H1 (cell line): ENCODE data around the gene TSEN54. TPM values are rescaled to one million over a fixed set of nuclear protein-coding genes. Genes with fewer than 3 reads are reported as not detected.

Source experiments
- CTCF ChIA-PET: fragments of 300-600 bp; sonication (Branson Sonifier 250); formaldehyde crosslinking; loops from one replicate; lab custom pipeline; 2021; ENCODE audit not compliant: partially characterized antibody; lab: Charles Lee
- POLR2A ChIA-PET: fragments of 300-600 bp; sonication (Branson Sonifier 250); formaldehyde crosslinking; loops from one replicate; lab custom pipeline; 2021; ENCODE audit warnings: inconsistent platforms; ENCODE audit not compliant: partially characterized antibody; lab: Charles Lee
- DNase-seq, 2 experiments: peaks; one replicate each; pipeline versions ENCODE4 v3.0.0 to v3.0.0-alpha.2; 2010 to 2022; ENCODE audit warnings: low spot score in 2 of 2, low read depth in 1 of 2, mixed read lengths in 1 of 2
- FAIRE-seq: peaks from 2 replicates; lab custom pipeline; 2011; peaks lifted over from hg19 to GRCh38; lab: Jason Lieb, UNC
- H2AFZ ChIP-seq: 2 replicates; pipeline ENCODE4 v1.8.1; 2012; ENCODE audit warnings: low read length, inconsistent platforms
- H2AK5ac ChIP-seq: 2 replicates; pipeline ENCODE4 v1.6.1; 2013; ENCODE audit warnings: low read depth, low read length
- H2BK120ac ChIP-seq: replicated peaks from 2 replicates; pipeline ENCODE3; 2013; ENCODE audit warnings: low read depth, low read length, inconsistent platforms
- H2BK12ac ChIP-seq: 2 replicates; pipeline ENCODE4 v1.6.1; 2013; ENCODE audit warnings: low read depth, low read length
- H2BK15ac ChIP-seq: 2 replicates; pipeline ENCODE4 v1.6.1; 2013; ENCODE audit warnings: low read length
- H2BK20ac ChIP-seq: 2 replicates; pipeline ENCODE4 v1.6.1; 2013; ENCODE audit warnings: low read length
- H2BK5ac ChIP-seq: 2 replicates; pipeline ENCODE4 v1.6.1; 2013; ENCODE audit warnings: low read depth, low read length
- H3K14ac ChIP-seq: 2 replicates; pipeline ENCODE4 v1.6.1; 2013; ENCODE audit warnings: inconsistent platforms; ENCODE audit not compliant: insufficient read length
- H3K18ac ChIP-seq: 2 replicates; pipeline ENCODE4 v1.6.1; 2013; ENCODE audit warnings: low read length; ENCODE audit errors: extremely low read depth
- H3K23ac ChIP-seq: 2 replicates; pipeline ENCODE4 v1.6.1; 2013; ENCODE audit warnings: inconsistent platforms; ENCODE audit not compliant: insufficient read length
- H3K23me2 ChIP-seq: 2 replicates; pipeline ENCODE4 v1.6.1; 2013; ENCODE audit warnings: low read depth, low read length
- H3K27ac ChIP-seq: 2 replicates; pipeline ENCODE4 v1.6.1; 2011; ENCODE audit warnings: low read depth, low read length, inconsistent platforms
- H3K27me3 ChIP-seq, 4 experiments: replicated peaks in 1 of 4; 1 replicate in 1 of 4; 2 replicates in 3 of 4; pipeline versions ENCODE4 v1.6.1 to v1.8.1; 2011 to 2013; ENCODE audit warnings: low read length in 3 of 4, mild to moderate bottlenecking in 3 of 4, inconsistent platforms in 2 of 4, mixed read lengths in 2 of 4, moderate library complexity in 1 of 4; ENCODE audit not compliant: control insufficient read depth in 3 of 4, insufficient read depth in 3 of 4; ENCODE audit errors: extremely low read depth in 1 of 4
- H3K36me3 ChIP-seq, 4 experiments: 2 replicates each; pipeline versions ENCODE4 v1.6.1 to v1.8.1; 2011 to 2013; ENCODE audit warnings: mild to moderate bottlenecking in 4 of 4, low read length in 3 of 4, moderate library complexity in 2 of 4, control low read depth in 1 of 4, inconsistent platforms in 1 of 4; ENCODE audit not compliant: insufficient read depth in 4 of 4, control insufficient read depth in 2 of 4
- H3K4ac ChIP-seq: replicated peaks from 2 replicates; pipeline ENCODE3; 2013; ENCODE audit warnings: low read length, low read depth, mixed read lengths, inconsistent platforms; ENCODE audit not compliant: insufficient read length
- H3K4me1 ChIP-seq, 4 experiments: replicated peaks in 1 of 4; 1 replicate in 1 of 4; 2 replicates in 3 of 4; pipeline versions ENCODE4 v1.6.1 to v1.8.1; 2011 to 2013; ENCODE audit warnings: low read length in 3 of 4, inconsistent platforms in 2 of 4, mixed read lengths in 1 of 4; ENCODE audit not compliant: insufficient read depth in 4 of 4, control insufficient read depth in 3 of 4
- H3K4me2 ChIP-seq, 2 experiments: 2 replicates each; pipeline versions ENCODE4 v1.6.1 to v1.8.1; 2011 to 2013; ENCODE audit warnings: low read depth in 2 of 2, low read length in 2 of 2, control low read depth in 1 of 2, inconsistent platforms in 1 of 2, mild to moderate bottlenecking in 1 of 2; ENCODE audit not compliant: insufficient read depth in 1 of 2
- H3K4me3 ChIP-seq, 4 experiments: fragments of 200-600, 300-600 bp in 1 of 4; sonication (generic), shearing (Covaris generic), sonication (Bioruptor Twin) in 1 of 4; 2 replicates each; pipeline versions ENCODE4 v1.5.1 to v1.8.1; 2011 to 2016; ENCODE audit warnings: low read length in 4 of 4, low read depth in 3 of 4, control low read depth in 2 of 4, inconsistent platforms in 2 of 4, mild to moderate bottlenecking in 2 of 4, mixed read lengths in 1 of 4, moderate library complexity in 1 of 4; ENCODE audit not compliant: insufficient read depth in 2 of 4; ENCODE audit errors: extremely low read depth in 1 of 4
- H3K56ac ChIP-seq: replicated peaks from 2 replicates; pipeline ENCODE3; 2013; ENCODE audit warnings: low read depth, mild to moderate bottlenecking, mixed read lengths, low read length, inconsistent platforms; ENCODE audit not compliant: insufficient read length
- H3K79me1 ChIP-seq: 2 replicates; pipeline ENCODE4 v1.6.1; 2013; ENCODE audit warnings: low read depth, low read length, control low read depth
- H3K79me2 ChIP-seq, 2 experiments: 2 replicates each; pipeline versions ENCODE4 v1.6.1 to v1.8.1; 2012 to 2013; ENCODE audit warnings: low read length in 2 of 2, mild to moderate bottlenecking in 2 of 2, inconsistent platforms in 1 of 2; ENCODE audit not compliant: insufficient read depth in 2 of 2, control insufficient read depth in 1 of 2
- H3K9ac ChIP-seq, 4 experiments: replicated peaks in 1 of 4; 1 replicate in 1 of 4; 2 replicates in 3 of 4; pipeline versions ENCODE4 v1.6.1 to v1.8.1; 2011 to 2013; ENCODE audit warnings: low read depth in 3 of 4, low read length in 3 of 4, control low read depth in 2 of 4, mild to moderate bottlenecking in 2 of 4, moderate library complexity in 2 of 4, inconsistent platforms in 1 of 4; ENCODE audit errors: extremely low read depth in 1 of 4
- H3K9me3 ChIP-seq, 2 experiments: 2 replicates each; pipeline versions ENCODE4 v1.6.1 to v1.8.1; 2012 to 2013; ENCODE audit warnings: mild to moderate bottlenecking in 2 of 2, moderate library complexity in 2 of 2, control low read depth in 1 of 2, inconsistent platforms in 1 of 2, low read depth in 1 of 2, low read length in 1 of 2, mixed read lengths in 1 of 2; ENCODE audit not compliant: insufficient read depth in 2 of 2
- H4K20me1 ChIP-seq, 2 experiments: replicated peaks in 1 of 2; 2 replicates each; pipeline versions ENCODE3 to v1.8.1; 2011 to 2013; ENCODE audit warnings: inconsistent platforms in 2 of 2, low read length in 2 of 2, mild to moderate bottlenecking in 1 of 2; ENCODE audit not compliant: insufficient read depth in 2 of 2, control insufficient read depth in 1 of 2
- H4K5ac ChIP-seq: 2 replicates; pipeline ENCODE4 v1.6.1; 2013; ENCODE audit warnings: low read length, low read depth, mixed read lengths, inconsistent platforms; ENCODE audit not compliant: insufficient read length
- H4K8ac ChIP-seq: 2 replicates; pipeline ENCODE4 v1.8.0; 2013; ENCODE audit warnings: mild to moderate bottlenecking, moderate library complexity, low read length, inconsistent platforms; ENCODE audit not compliant: insufficient read depth; ENCODE audit errors: extremely low read depth
- H4K91ac ChIP-seq: replicated peaks from 2 replicates; pipeline ENCODE3; 2013; ENCODE audit warnings: low read length, mixed read lengths, inconsistent platforms; ENCODE audit not compliant: insufficient read length
- ATF2 ChIP-seq: IDR thresholded peaks from 2 replicates; pipeline ENCODE4 v1.6.1; 2012; ENCODE audit warnings: low read length, inconsistent platforms
- BACH1 ChIP-seq: IDR thresholded peaks from 2 replicates; pipeline ENCODE4 v1.6.1; 2012; ENCODE audit warnings: low read length, improper control_type of control experiment
- CHD1 ChIP-seq: IDR thresholded peaks from 2 replicates; pipeline ENCODE4 v1.6.1; 2012; ENCODE audit warnings: low read depth, low read length, improper control_type of control experiment
- CREB1 ChIP-seq: IDR thresholded peaks from 2 replicates; pipeline ENCODE4 v1.6.1; 2012; ENCODE audit warnings: inconsistent platforms
- HDAC2 ChIP-seq, 2 experiments: fragments of 300-600 bp in 1 of 2; sonication (generic) in 1 of 2; IDR thresholded peaks; 2 replicates each; pipeline ENCODE4 v1.6.1; 2011 to 2012; ENCODE audit warnings: low read depth in 2 of 2, low read length in 2 of 2, mild to moderate bottlenecking in 2 of 2, moderate library complexity in 2 of 2, borderline replicate concordance in 1 of 2, inconsistent platforms in 1 of 2
- PHF8 ChIP-seq: fragments of 200-600 bp; sonication (generic); conservative IDR thresholded peaks from 2 replicates; pipeline ENCODE4 v1.7.1; 2012; ENCODE audit warnings: low read depth, mild to moderate bottlenecking, inconsistent platforms, low read length, moderate library complexity
- POLR2A ChIP-seq, 2 experiments: IDR thresholded peaks; 1 replicate in 1 of 2; 2 replicates in 1 of 2; pipeline ENCODE4 v1.6.1; 2011; ENCODE audit warnings: low read depth in 2 of 2, low read length in 2 of 2, mild to moderate bottlenecking in 2 of 2; ENCODE audit errors: control extremely low read depth in 1 of 2
- RAD21 ChIP-seq, 2 experiments: IDR thresholded peaks in 1 of 2; conservative IDR thresholded peaks in 1 of 2; 2 replicates each; pipeline ENCODE4 v1.6.1; 2011; ENCODE audit warnings: low read depth in 2 of 2, low read length in 2 of 2, improper control_type of control experiment in 1 of 2, inconsistent platforms in 1 of 2, mild to moderate bottlenecking in 1 of 2, moderate library complexity in 1 of 2
- SUZ12 ChIP-seq: fragments of 200-600 bp; sonication (generic); IDR thresholded peaks from 2 replicates; pipeline ENCODE4 v1.6.1; 2012; ENCODE audit warnings: mild to moderate bottlenecking, inconsistent platforms, low read length, moderate library complexity, mixed read lengths
- WGBS, 2 experiments: shearing (Covaris generic) in 1 of 2; methylation state at CpG; one replicate each; pipeline versions ENCODE4 v1.1.6 to v1.1.7; 2013 to 2015; ENCODE audit warnings: low lambda C conversion rate in 2 of 2, mixed read lengths in 2 of 2, inconsistent platforms in 1 of 2, low coverage in 1 of 2, missing lambda C conversion rate in 1 of 2; ENCODE audit not compliant: insufficient replicate concordance in 2 of 2, insufficient coverage in 1 of 2, insufficient read length in 1 of 2; ENCODE audit errors: extremely low coverage in 1 of 2, missing lambda C conversion rate in 1 of 2; 5-methylcytosine and 5-hydroxymethylcytosine counted together
- polyA plus RNA-seq, 7 experiments: library from polyadenylated mRNA; depleted of rRNA in 3 of 7; stranded (reverse) in 5 of 7; unstranded in 2 of 7; fragments of >200 nt in 5 of 7; fragments of 200-250 nt in 2 of 7; gene quantifications; 1 replicate in 5 of 7; 2 replicates in 1 of 7; 4 replicates in 1 of 7; pipeline versions ENCODE4 v1.2.1 to v1.2.3, GENCODE V29; 2011 to 2013; ENCODE audit warnings: missing spikeins in 2 of 7, mixed read lengths in 2 of 7
- total RNA-seq: library from RNA; stranded (reverse); fragmentation: NEBNext Ultra II Directional; extraction: Animal tissue kit (Norgen Biotek cat#: 25700); gene quantifications from 2 replicates; pipeline ENCODE4 v1.2.1, GENCODE V29; 2021

TSEN54 gene
- total and polyA plus RNA-seq, 2 of the 8 experiments (the other 6 are each of a cell fraction or from before 2014, with no cell fraction given), result 43.6 to 60.3 TPM

DNA sequence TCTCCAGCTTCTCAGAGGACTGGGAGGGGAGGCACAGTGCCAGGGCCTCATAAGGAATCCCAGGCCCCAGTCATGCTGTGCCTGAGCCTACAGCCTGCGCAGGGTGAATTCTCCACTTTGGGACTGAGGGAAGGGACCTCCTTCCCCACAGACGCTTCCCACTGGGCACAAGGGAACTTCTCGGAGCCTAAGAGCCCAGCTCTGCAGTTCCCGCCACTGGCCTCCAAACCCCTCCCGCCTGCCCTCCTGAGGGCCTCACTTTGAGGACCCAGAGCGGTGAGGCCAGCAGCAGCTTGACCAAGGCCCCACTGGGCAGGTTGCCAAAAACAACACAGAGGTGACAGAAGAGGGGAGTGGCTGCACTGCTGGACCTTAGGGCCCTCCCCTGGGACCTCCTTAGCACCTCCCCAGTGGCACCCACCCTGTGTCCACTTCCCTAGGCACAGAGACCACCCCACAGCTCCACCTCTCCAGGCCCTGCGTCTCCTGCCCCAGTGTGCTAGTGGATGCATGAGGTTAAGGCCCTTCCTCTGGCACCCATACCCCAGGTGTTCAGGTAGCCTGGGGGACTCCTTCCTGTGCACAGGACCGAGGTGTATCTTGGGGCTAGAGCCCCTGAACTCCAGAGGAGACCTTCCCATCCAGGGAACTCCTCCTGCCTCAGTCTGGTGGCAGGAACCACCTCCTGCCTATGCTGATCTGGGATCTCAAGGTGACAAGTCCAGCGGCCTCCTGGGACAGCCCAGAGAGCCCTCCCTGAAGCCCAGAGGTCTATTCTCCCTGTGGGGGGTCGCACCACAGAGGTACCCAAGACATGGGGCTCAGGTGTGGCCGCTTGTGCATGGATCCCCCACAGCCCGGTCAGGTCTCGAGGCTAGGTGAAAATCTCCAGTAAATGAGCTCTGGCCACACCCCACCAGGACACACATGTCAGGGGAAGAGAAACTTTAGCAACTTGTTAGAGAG, 4.4 kb upstream of the TSEN54 start:
- no peak overlapping the region for H3K4me2 ChIP-seq
- H3K23me2 ChIP-seq, result peaks cover 12% of the 10 kb centered on the region
- no peak overlapping the region for H2AK5ac ChIP-seq
- no peak overlapping the region for H4K8ac ChIP-seq
- no peak overlapping the region for H4K5ac ChIP-seq
- H3K9ac ChIP-seq, result no peak overlapping the region; a peak in 1 of 7 replicates
- H2BK20ac ChIP-seq, result no peak overlapping the region
- H3K79me1 ChIP-seq, result peaks cover 3% of the 10 kb centered on the region
- H3K18ac ChIP-seq, result no peak overlapping the region
- POLR2A ChIA-PET, result interaction anchor here (0.6 to 4.5 kb wide), 2 partner anchors 11 to 236 kb away, joined by 3 to 35 read pairs; no protein-coding TSS in a partner anchor
- no peak overlapping the region for H3K56ac ChIP-seq
- DNase-seq (no peak), FAIRE-seq (no peak)
- no peak overlapping the region for H2BK12ac ChIP-seq
- no peak overlapping the region for H3K14ac ChIP-seq
- H2AFZ ChIP-seq, result no peak overlapping the region
- no peak overlapping the region for H2BK5ac ChIP-seq
- H4K20me1 ChIP-seq, result peaks cover 2 to 30% of the 10 kb centered on the region in 2 experiments
- no peak overlapping the region for H2BK120ac ChIP-seq
- CTCF ChIA-PET, result interaction anchor here (0.8 to 3.9 kb wide), 9 partner anchors 8 to 272 kb away, joined by 3 to 31 read pairs (median 3); no protein-coding TSS in a partner anchor
- H3K27me3 ChIP-seq, result no peaks in the 10 kb centered on the region
- H3K36me3 ChIP-seq, result peaks cover 0 to 4% (median 3%) of the 10 kb centered on the region in 4 experiments; a peak in 2 of 8 replicates
- no peak overlapping the region for H3K4me3 ChIP-seq
- peaks cover 0 to 11% (median 3%) of the 10 kb centered on the region in 4 experiments; a peak in 4 of 7 replicates for H3K4me1 ChIP-seq
- H4K91ac ChIP-seq, result no peak overlapping the region
- no peak overlapping the region for H3K4ac ChIP-seq
- peaks cover 0 to 16% of the 10 kb centered on the region in 2 experiments; a peak in 1 of 4 replicates for H3K79me2 ChIP-seq
- 84% methylated on average over 13 of the region's 13 CpGs; no CpG with 5 or more reads in 1 of the 2 experiments for WGBS, 2 experiments
- no peak overlapping the region for H3K23ac ChIP-seq
- H2BK15ac ChIP-seq, result no peak overlapping the region
- H3K9me3 ChIP-seq, result no peaks in the 10 kb centered on the region
- no peak overlapping the region for H3K27ac ChIP-seq
- no peak for TF ChIP-seq CHD1
- TF ChIP-seq SUZ12, result no peak
- TF ChIP-seq ATF2, result no peak
- TF ChIP-seq BACH1, result no peak
- TF ChIP-seq CREB1, result no peak
- TF ChIP-seq PHF8, result no peak
- TF ChIP-seq POLR2A (IDR thresholded peaks at IDR 0.05; ENCODE audit: control extremely low read depth in 1 of 2, low read depth in 2 of 2, low read length in 2 of 2), result no peak
- no peak for TF ChIP-seq HDAC2 (IDR thresholded peaks at IDR 0.05; ENCODE audit: borderline replicate concordance in 1 of 2, low read depth in 2 of 2, low read length in 2 of 2)
- TF ChIP-seq RAD21 (IDR thresholded peaks at IDR 0.05 in 1 of 2, conservative IDR thresholded peaks at IDR 0.05 in 1 of 2; ENCODE audit: low read depth in 2 of 2, low read length in 2 of 2), result no peak
